ENCODE measurements around the gene CAPZB. TPM values are rescaled to one million over a fixed set of nuclear protein-coding genes. Genes with fewer than 3 reads are reported as not detected.

Gene CAPZB
- total and polyA plus RNA-seq, 5 experiments from 2014 or later = 268 to 592 (median 475) TPM

DNA sequence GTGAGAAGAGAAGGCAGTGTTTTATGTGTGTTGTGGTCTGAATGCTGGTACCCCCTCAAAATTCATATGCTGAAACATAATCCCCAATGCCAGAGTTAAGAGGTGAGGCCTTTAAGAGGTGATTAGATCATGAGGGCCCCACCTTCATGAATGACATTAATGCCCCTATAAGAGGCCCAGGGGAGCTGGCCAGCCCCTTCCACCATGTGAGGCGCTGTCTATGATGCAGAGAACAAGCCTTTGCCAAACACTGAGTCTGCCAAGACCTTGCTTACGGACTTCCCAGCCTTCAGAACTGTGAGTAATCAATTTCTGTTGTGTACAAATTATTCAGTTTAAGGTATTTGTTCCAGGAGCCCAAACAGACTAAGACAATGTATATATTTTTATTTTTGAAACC, 20.2 kb downstream of the CAPZB start:
- Mint-ChIP-seq H3K27me3 (no peaks in the 10 kb centered on the region), H3K4me3 (peak overlapping the region; percentile 22 to 86 (median 70)), H3K4me1 (peaks cover 40 to 96% (median 92%) of the 10 kb centered on the region in 4 donors), H3K9me3 (no peaks in the 10 kb centered on the region), H3K27ac (peak overlapping the region; percentile 92 to 98 (median 96)), H3K36me3 (peaks cover 0 to 17% (median 7%) of the 10 kb centered on the region in 3 donors)
- POLR2A ChIA-PET = interaction anchor here (0.5 to 28.2 kb wide), 9 partner anchors 7 to 132 kb away, joined by 3 to 808 read pairs (median 4); partner anchors contain the start of gene CAPZB
- DNase-seq = no peak
- ATAC-seq = no peak

GRCh38 chr1:19464696-19465095, 20.6 kb downstream of the CAPZB start:
- Mint-ChIP-seq H3K9me3 (no peaks in the 10 kb centered on the region), H3K4me1 (peaks cover 42 to 96% (median 92%) of the 10 kb centered on the region in 4 donors), H3K27ac (peak overlapping the region; percentile 92 to 98 (median 96)), H3K36me3 (peaks cover 0 to 17% (median 7%) of the 10 kb centered on the region in 3 donors), H3K27me3 (no peaks in the 10 kb centered on the region), H3K4me3 (peak overlapping the region; percentile 27 to 86 (median 70))
- no peak for ATAC-seq
- DNase-seq = no peak
- POLR2A ChIA-PET = interaction anchor here (0.5 to 28.2 kb wide), 9 partner anchors 7 to 133 kb away, joined by 3 to 808 read pairs (median 6); partner anchors contain the start of gene CAPZB

GRCh38 chr1:19463504-19463803, 21.9 kb downstream of the CAPZB start:
- POLR2A ChIA-PET = interaction anchor here (0.7 to 26.9 kb wide), 12 partner anchors 11 to 134 kb away, joined by 3 to 808 read pairs (median 5); partner anchors contain the start of gene CAPZB
- peak overlapping the region; percentile 92 to 98 (median 96) for H3K27ac Mint-ChIP-seq
- peak overlapping the region; percentile 68 to 90 (median 84) for H3K4me3 Mint-ChIP-seq
- H3K27me3 Mint-ChIP-seq = no peaks in the 10 kb centered on the region
- no peaks in the 10 kb centered on the region for H3K9me3 Mint-ChIP-seq
- ATAC-seq = peak in 1 of 2 donors; percentile 1
- H3K4me1 Mint-ChIP-seq = peaks cover 38 to 96% (median 92%) of the 10 kb centered on the region in 4 donors
- no peak for DNase-seq
- H3K36me3 Mint-ChIP-seq = peaks cover 0 to 11% (median 7%) of the 10 kb centered on the region in 3 donors

DNA sequence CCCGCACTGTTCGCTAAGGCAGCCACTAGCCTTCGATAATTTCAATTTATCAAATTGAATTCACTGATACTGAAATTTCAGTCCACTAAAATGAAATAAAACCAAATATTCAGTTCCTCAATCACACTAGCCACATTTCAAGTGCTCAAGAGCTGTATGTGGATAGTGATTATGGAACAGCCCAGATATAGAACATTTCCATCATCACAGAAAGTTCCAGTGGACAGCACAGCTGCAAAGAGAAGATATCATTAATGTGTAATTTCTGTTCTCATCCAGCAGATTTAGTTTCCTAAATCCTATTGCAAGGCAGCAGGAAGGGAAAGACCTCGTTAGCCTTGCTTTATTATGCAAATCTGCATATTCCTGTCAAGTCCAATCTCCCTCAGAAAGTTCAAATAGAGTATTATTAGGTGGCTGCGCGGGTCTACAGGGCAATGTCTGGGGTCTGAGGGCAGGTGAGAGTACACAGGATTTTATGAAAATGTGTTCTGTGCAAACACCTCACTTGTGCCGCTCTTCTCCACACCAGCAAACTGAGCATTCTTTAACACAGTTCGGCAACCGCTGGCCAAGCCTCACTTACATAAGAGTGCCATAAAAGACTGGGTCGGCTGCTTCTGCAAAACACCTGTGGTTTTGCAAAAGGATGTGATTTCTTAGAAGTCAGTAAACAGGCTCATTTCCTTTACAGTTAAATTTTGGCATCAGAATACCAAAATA, 22.4 kb downstream of the CAPZB start:
- H3K27ac Mint-ChIP-seq = peak overlapping the region; percentile 92 to 98 (median 96)
- peak; percentile 44 to 89 (median 74) for DNase-seq
- H3K4me3 Mint-ChIP-seq = peak overlapping the region; percentile 68 to 90 (median 84)
- ATAC-seq = peak; percentile 83 to 86
- H3K27me3 Mint-ChIP-seq = no peaks in the 10 kb centered on the region
- H3K4me1 Mint-ChIP-seq = peaks cover 35 to 95% (median 90%) of the 10 kb centered on the region in 4 donors
- H3K36me3 Mint-ChIP-seq = peaks cover 0 to 11% (median 7%) of the 10 kb centered on the region in 3 donors
- no peaks in the 10 kb centered on the region for H3K9me3 Mint-ChIP-seq
- POLR2A ChIA-PET = interaction anchor here (0.7 to 26.9 kb wide), 12 partner anchors 11 to 135 kb away, joined by 3 to 808 read pairs (median 5); partner anchors contain the start of gene CAPZB

GRCh38 chr1:19461220-19461554, 24.2 kb downstream of the CAPZB start:
- Mint-ChIP-seq H3K4me3 (peak overlapping the region in 8 of 10 donors; percentile 11 to 80 (median 47)), H3K36me3 (peaks cover 0 to 15% (median 7%) of the 10 kb centered on the region in 3 donors), H3K9me3 (no peaks in the 10 kb centered on the region), H3K4me1 (peaks cover 40 to 96% (median 91%) of the 10 kb centered on the region in 4 donors), H3K27ac (peak overlapping the region; percentile 91 to 98 (median 95)), H3K27me3 (no peaks in the 10 kb centered on the region)
- DNase-seq (no peak), ATAC-seq (no peak)
- POLR2A ChIA-PET = interaction anchor here (0.5 to 26.9 kb wide), 8 partner anchors 9 to 244 kb away, joined by 3 to 808 read pairs (median 7); partner anchors contain the start of gene CAPZB

DNA sequence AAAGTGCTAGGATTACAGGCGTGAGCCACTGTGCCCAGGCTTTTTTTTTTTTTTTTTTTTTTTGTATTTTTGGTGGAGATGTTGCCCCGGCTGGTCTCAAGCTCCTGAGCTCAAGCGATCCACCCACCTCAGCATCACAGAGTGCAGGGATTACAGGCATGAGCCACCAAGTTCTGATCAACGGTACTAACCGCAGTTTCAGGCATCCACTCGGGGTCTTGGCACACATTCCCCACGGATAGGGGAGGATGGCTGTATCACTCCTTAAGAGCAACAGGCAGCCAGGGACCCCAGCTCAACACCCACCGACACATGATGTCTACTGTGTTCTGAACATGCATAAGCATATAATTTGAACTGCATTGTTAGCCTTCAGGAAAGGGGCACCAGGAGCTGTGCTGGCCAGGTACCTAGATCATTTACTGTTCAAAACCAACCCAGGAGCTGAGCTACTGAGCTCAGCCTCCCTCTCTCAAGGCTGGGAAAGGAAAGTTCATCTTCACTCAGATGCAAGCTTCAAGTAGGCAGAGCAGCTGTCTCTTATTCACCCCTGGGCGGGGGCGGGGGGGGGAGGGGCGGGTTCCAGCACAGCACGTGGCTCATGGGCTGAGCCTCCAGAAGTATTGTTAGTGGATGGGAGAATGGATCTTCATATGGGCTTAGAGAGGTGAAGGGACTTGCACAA, 24.7 kb downstream of the CAPZB start:
- H3K4me3 Mint-ChIP-seq = peak overlapping the region; percentile 63 to 88 (median 76)
- peaks cover 42 to 96% (median 91%) of the 10 kb centered on the region in 4 donors for H3K4me1 Mint-ChIP-seq
- no peaks in the 10 kb centered on the region for H3K9me3 Mint-ChIP-seq
- H3K27me3 Mint-ChIP-seq = no peaks in the 10 kb centered on the region
- H3K36me3 Mint-ChIP-seq = peaks cover 0 to 17% (median 7%) of the 10 kb centered on the region in 3 donors
- peak overlapping the region; percentile 91 to 98 (median 95) for H3K27ac Mint-ChIP-seq
- DNase-seq (no peak), ATAC-seq (no peak)
- POLR2A ChIA-PET = interaction anchor here (0.5 to 26.9 kb wide), 9 partner anchors 9 to 243 kb away, joined by 3 to 808 read pairs (median 5); partner anchors contain the start of gene CAPZB

- H3K4me1 Mint-ChIP-seq = peaks cover 48 to 96% (median 92%) of the 10 kb centered on the region in 4 donors
- POLR2A ChIA-PET = interaction anchor here (0.6 to 26.9 kb wide), 2 partner anchors 20 to 34 kb away, joined by 6 to 808 read pairs; partner anchors contain the start of gene CAPZB
- ATAC-seq (no peak), DNase-seq (no peak)
- peak overlapping the region; percentile 91 to 98 (median 95) for H3K27ac Mint-ChIP-seq
- H3K9me3 Mint-ChIP-seq = no peaks in the 10 kb centered on the region
- no peaks in the 10 kb centered on the region for H3K27me3 Mint-ChIP-seq
- H3K36me3 Mint-ChIP-seq = peaks cover 0 to 8% (median 4%) of the 10 kb centered on the region in 3 donors
- H3K4me3 Mint-ChIP-seq = peak overlapping the region; percentile 63 to 88 (median 78)
These were observed 26.4 kb downstream of the CAPZB start for GRCh38 chr1:19458815-19459417.

DNA sequence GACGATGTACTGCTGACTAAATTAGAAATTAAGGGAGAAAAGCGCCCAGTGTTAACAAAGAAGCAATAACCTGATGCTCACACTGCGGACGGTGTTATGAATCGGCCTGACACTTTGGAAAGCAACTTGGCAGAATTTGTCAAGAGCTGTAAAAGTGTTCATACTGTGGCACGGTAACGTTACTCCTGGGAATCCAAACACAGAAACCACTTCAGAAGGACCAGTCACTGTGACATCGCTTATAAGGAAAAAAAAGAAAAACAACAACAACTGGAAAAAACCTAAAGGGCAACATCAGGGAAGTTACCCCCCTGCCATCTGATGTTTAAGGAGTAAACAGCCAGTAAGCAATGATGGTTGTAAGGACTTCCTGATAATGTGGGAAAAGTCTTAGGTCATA, 27.7 kb downstream of the CAPZB start:
- POLR2A ChIA-PET = interaction anchor here (1.5 to 26.9 kb wide), 2 partner anchors 9 to 21 kb away, joined by 9 to 808 read pairs; partner anchors contain the start of gene CAPZB
- H3K27ac Mint-ChIP-seq = peak overlapping the region; percentile 87 to 98 (median 91)

GRCh38 chr1:19456968-19457441, 28.3 kb downstream of the CAPZB start:
- no peaks in the 10 kb centered on the region for H3K27me3 Mint-ChIP-seq
- H3K27ac Mint-ChIP-seq = peak overlapping the region; percentile 87 to 98 (median 91)
- H3K4me1 Mint-ChIP-seq = peaks cover 48 to 98% (median 93%) of the 10 kb centered on the region in 4 donors
- peaks cover 0 to 11% (median 0%) of the 10 kb centered on the region in 3 donors for H3K36me3 Mint-ChIP-seq
- H3K4me3 Mint-ChIP-seq = peak overlapping the region in 9 of 10 donors; percentile 16 to 84 (median 72)
- ATAC-seq (no peak), DNase-seq (no peak)
- POLR2A ChIA-PET = interaction anchor here (0.6 to 26.9 kb wide), 3 partner anchors 9 to 72 kb away, joined by 4 to 808 read pairs (median 9); partner anchors contain the start of gene CAPZB
- H3K9me3 Mint-ChIP-seq = no peaks in the 10 kb centered on the region

More for the DNA sequence above, 27.7 kb downstream of the CAPZB start:
- peaks cover 0 to 11% (median 0%) of the 10 kb centered on the region in 3 donors for H3K36me3 Mint-ChIP-seq
- peaks cover 45 to 96% (median 89%) of the 10 kb centered on the region in 4 donors for H3K4me1 Mint-ChIP-seq
- no peaks in the 10 kb centered on the region for H3K9me3 Mint-ChIP-seq
- H3K4me3 Mint-ChIP-seq = peak overlapping the region; percentile 16 to 84 (median 62)
- no peaks in the 10 kb centered on the region for H3K27me3 Mint-ChIP-seq
- no peak for DNase-seq
- no peak for ATAC-seq

GRCh38 chr1:19455353-19455752, 30.0 kb downstream of the CAPZB start:
- Mint-ChIP-seq H3K9me3 (no peaks in the 10 kb centered on the region), H3K4me1 (peaks cover 58 to 96% (median 93%) of the 10 kb centered on the region in 4 donors), H3K4me3 (peak overlapping the region; percentile 16 to 84 (median 72)), H3K27ac (peak overlapping the region; percentile 87 to 98 (median 91)), H3K27me3 (no peaks in the 10 kb centered on the region), H3K36me3 (peaks cover 0 to 14% (median 0%) of the 10 kb centered on the region in 3 donors)
- POLR2A ChIA-PET = interaction anchor here (26.9 kb wide), 1 partner anchor 23 kb away, joined by 808 read pairs; the partner anchor contains the start of gene CAPZB
- ATAC-seq = no peak
- no peak for DNase-seq

- peak; percentile 31 to 46 for ATAC-seq
- peaks cover 57 to 95% (median 93%) of the 10 kb centered on the region in 4 donors for H3K4me1 Mint-ChIP-seq
These were observed 30.8 kb downstream of the CAPZB start for GRCh38 chr1:19454265-19455146.

More at GRCh38 chr1:19454265-19455146, 30.8 kb downstream of the CAPZB start:
- POLR2A ChIA-PET = interaction anchor here (26.9 kb wide), 1 partner anchor 24 kb away, joined by 808 read pairs; the partner anchor contains the start of gene CAPZB
- Mint-ChIP-seq H3K36me3 (peaks cover 0 to 20% (median 0%) of the 10 kb centered on the region in 3 donors), H3K27me3 (no peaks in the 10 kb centered on the region), H3K4me3 (peak overlapping the region; percentile 48 to 84 (median 74)), H3K9me3 (no peaks in the 10 kb centered on the region), H3K27ac (peak overlapping the region; percentile 88 to 98 (median 93))
- DNase-seq = no peak

All from naive thymus-derived CD8-positive, alpha-beta T cell (primary cell).